GM12874 (cell line): ENCODE data around the gene PCAT7.

Source experiments
- TF ChIP-seq, protein P1 (sequence below): IDR thresholded peaks from 2 replicates; pipeline ENCODE4 v1.5.1; 2011; ENCODE audit warnings: low read depth, mild to moderate bottlenecking, control low read depth, low read length, moderate library complexity; ENCODE audit not compliant: insufficient read depth

PCAT7 gene

GRCh38 chr9:94600715-94601114 is 45.8 kb downstream of the PCAT7 start:
- TF ChIP-seq, protein P1, sequence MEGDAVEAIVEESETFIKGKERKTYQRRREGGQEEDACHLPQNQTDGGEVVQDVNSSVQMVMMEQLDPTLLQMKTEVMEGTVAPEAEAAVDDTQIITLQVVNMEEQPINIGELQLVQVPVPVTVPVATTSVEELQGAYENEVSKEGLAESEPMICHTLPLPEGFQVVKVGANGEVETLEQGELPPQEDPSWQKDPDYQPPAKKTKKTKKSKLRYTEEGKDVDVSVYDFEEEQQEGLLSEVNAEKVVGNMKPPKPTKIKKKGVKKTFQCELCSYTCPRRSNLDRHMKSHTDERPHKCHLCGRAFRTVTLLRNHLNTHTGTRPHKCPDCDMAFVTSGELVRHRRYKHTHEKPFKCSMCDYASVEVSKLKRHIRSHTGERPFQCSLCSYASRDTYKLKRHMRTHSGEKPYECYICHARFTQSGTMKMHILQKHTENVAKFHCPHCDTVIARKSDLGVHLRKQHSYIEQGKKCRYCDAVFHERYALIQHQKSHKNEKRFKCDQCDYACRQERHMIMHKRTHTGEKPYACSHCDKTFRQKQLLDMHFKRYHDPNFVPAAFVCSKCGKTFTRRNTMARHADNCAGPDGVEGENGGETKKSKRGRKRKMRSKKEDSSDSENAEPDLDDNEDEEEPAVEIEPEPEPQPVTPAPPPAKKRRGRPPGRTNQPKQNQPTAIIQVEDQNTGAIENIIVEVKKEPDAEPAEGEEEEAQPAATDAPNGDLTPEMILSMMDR, result no peak

DNA sequence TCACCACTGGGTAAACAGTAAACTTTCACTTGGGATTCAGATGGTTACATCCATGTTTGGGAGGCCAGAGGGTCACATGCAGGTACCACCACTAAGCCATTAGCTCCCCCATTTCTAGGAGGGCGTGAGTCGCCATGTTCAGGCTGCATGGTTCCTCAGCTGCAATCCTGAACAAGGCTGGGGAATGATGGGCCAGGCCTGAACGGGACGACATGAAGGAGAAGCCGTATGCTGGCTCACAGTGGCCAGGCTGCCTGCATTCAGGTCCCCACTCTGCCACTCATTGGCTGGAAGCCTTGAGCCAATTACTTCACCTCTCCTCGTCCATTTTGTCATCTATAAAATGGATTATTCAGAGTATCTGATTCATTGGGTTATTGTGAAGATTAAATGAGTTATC is 47.8 kb downstream of the PCAT7 start:
- TF ChIP-seq, protein P1, result no peak

GRCh38 chr9:94603259-94604160 is 48.6 kb downstream of the PCAT7 start:
- TF ChIP-seq, protein P1, result peak; percentile 79

DNA sequence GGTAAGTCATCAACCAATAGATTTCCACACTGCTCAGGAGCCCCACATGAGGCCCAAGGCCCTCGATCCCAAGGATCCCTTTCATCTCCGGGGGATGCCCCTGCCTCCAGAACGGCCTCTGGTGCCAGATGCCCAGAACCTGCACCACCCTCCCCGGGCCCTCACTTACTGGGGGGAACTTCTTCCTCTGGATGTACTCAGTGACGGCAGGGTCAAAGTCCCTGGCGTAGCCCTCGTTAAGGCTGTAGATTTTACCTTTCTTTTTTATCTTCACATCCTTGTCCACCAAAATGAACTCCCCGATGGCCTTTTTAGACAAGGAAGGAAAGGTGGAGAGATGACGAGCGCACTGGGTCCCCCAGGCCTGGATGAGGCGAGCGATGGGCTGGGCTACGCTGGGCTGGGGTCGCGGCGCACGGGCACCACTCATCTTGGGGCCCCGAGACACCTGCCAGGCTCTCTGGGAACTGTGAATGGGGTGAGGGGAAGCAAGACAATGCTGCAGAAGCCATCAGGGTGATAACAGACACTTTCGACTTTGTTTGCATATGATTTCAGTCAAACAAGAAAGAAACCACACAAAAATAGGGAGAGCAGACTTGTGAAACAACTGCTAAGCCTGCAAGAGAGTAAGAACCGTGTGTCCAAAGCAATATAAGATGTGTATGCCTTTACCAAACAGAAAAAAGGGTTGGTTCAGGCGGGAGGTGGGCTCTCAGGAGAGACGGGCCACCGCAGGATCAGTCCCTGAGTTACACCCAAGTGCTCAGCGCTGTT is 52.0 kb downstream of the PCAT7 start:
- TF ChIP-seq, protein P1, result no peak

- TF ChIP-seq, protein P1, result no peak
Observed at GRCh38 chr9:94607423-94607691, 52.5 kb downstream of the PCAT7 start.

- TF ChIP-seq, protein P1, result no peak
Observed at GRCh38 chr9:94610181-94610606, 55.3 kb downstream of the PCAT7 start.

DNA sequence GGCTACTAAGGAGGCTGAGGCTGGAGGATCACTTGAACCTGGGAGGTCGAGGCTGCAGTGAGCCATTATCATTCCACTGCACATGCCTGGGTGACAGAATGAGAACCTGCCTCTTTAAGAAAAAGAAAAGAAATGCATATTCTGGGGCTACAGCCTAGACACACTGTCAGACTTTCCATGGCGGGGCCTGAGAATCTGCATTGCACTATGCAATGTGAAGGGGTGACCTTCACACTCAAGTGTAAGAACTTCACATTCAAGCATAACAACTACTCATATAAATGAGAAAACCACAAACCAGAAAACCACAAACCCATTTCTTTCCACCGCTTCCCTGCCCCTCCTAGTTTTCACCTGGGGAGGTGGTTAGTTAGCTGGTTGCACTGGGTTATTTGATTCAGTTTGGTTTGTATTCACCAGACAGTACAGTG is 56.8 kb downstream of the PCAT7 start:
- TF ChIP-seq, protein P1, result no peak
